Left lung (tissue), 10 donors: ENCODE measurements around the gene CGB1. TPM values are rescaled to one million over a fixed set of nuclear protein-coding genes. Genes with fewer than 3 reads are reported as not detected.

Experiments
- ATAC-seq: fragments of 200-7000 bp; cut with Tn5 transposase; one replicate; pipeline ENCODE4 v1.9.1; 2020; ENCODE audit warnings: moderate library complexity
- DNase-seq, 4 donors: peaks; one replicate each; pipeline ENCODE4 v3.0.0-alpha.2; 2013 to 2020
- H3K27ac ChIP-seq, 2 donors: fragments of 200-600 bp; sonication (generic) in 1 of 2; one replicate each; pipeline versions ENCODE4 v1.5.0 to v1.8.0; 2020 to 2021
- H3K27me3 ChIP-seq, 2 donors: fragments of 200-600 bp; sonication (generic) in 1 of 2; one replicate each; pipeline versions ENCODE4 v1.5.0 to v1.8.0; 2020 to 2021
- H3K36me3 ChIP-seq, 2 donors: fragments of 200-600 bp; sonication (generic) in 1 of 2; one replicate each; pipeline versions ENCODE4 v1.5.0 to v1.8.0; 2020 to 2021
- H3K4me1 ChIP-seq, 2 donors: fragments of 200-600 bp; one replicate each; pipeline ENCODE4 v1.8.0; 2021
- H3K4me3 ChIP-seq, 2 donors: fragments of 200-600 bp; sonication (generic) in 1 of 2; one replicate each; pipeline versions ENCODE4 v1.5.0 to v1.8.0; 2020 to 2021; ENCODE audit warnings: mild to moderate bottlenecking in 1 of 2
- H3K9me3 ChIP-seq, 2 donors: fragments of 200-600 bp; sonication (generic) in 1 of 2; one replicate each; pipeline versions ENCODE4 v1.5.0 to v1.8.0; 2020 to 2021
- intact Hi-C, 2 donors: fragments of 100-400 bp; cut with DNase I; formaldehyde crosslinking; loops; one replicate each; pipeline versions ENCODE4 v1.11.2 to v1.14.2; 2022
- polyA plus RNA-seq, 6 donors: library from polyadenylated mRNA; unstranded; fragments of 120-200 nt; gene quantifications; one replicate each; pipeline ENCODE4 v1.2.1, GENCODE V29; 2013; ENCODE audit not compliant: insufficient read length in 6 of 6
- total RNA-seq, 2 donors: library from RNA; stranded (reverse); fragmentation: NEBNext Ultra II Directional; extraction: Animal tissue kit (Norgen Biotek cat#: 25700); gene quantifications; one replicate each; pipeline ENCODE4 v1.2.1, GENCODE V29; 2021
- TF ChIP-seq, protein P1 (sequence below), 2 donors: fragments of 200-600 bp; sonication (generic) in 1 of 2; IDR thresholded peaks; one replicate each; pipeline versions ENCODE4 v1.5.0 to v1.8.0; 2021; ENCODE audit warnings: antibody characterized with exemption in 2 of 2
- donor health status: DM: no; HTN: yes; CAD: no.
- donor health status: DM: no; HTN: no; CAD: no.

Gene CGB1
- total and polyA plus RNA-seq, 8 donors = not detected

DNA sequence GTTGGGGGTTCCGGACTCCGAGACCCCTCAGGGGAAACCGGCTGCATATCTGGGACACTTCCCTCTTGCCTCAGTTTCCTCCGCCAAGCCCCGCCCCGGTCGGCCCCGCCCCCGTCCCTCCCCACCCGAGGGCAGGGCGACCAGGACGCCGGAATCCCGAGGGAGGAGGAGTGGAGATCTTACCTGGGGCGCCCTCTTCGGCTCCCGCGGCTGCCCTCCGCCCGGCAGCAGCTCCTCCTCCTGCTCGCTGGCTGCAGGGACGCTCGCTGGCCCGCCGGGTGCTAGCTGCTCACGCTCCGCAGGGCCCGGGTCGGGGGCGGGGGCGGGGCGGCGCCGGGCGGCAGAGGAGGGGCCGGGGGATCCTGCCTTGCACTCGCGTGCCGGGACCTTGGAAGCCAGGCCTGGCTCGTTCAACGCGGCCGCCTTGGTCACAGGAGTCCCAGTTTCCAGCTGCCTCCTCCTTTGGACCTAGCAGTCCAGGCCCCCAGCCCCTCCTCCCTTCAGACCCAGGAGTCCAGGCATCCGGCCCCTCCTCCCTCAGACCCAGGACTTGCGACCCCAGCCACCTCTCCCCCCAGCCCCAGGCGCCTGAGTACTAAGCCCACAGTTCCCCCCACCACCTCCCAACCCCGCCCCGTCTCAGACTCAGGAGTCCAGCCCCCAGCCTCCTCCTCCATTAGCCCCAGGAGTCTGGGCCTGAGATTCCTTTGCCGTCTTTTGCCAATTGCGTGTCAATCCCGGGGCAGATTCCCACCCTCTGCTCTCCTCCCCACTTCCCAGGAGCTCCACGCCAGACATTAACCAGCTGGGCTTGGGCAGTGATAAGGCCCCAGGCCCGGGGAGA is 28.3 kb upstream of the CGB1 start, which contains the start of gene NTF4:
Gene NTF4, minus strand, starts transcription at position 51 of the 844 bp plus-strand sequence. CDS start 2,821 bp downstream, outside the sequence.
- no peaks in the 10 kb centered on the region for H3K9me3 ChIP-seq
- DNase-seq (peak in 2 of 4 donors; percentile 48 to 52), ATAC-seq (peak; percentile 92)
- H3K4me3 ChIP-seq = peak within 1 kb of the TSS; percentile 10 to 14
- intact Hi-C loops = no loop called here
- H3K27me3 ChIP-seq = peaks cover 5 to 99% of the 10 kb centered on the region in 2 donors
- H3K4me1 ChIP-seq = no peaks in the 10 kb centered on the region
- TF ChIP-seq, protein P1, sequence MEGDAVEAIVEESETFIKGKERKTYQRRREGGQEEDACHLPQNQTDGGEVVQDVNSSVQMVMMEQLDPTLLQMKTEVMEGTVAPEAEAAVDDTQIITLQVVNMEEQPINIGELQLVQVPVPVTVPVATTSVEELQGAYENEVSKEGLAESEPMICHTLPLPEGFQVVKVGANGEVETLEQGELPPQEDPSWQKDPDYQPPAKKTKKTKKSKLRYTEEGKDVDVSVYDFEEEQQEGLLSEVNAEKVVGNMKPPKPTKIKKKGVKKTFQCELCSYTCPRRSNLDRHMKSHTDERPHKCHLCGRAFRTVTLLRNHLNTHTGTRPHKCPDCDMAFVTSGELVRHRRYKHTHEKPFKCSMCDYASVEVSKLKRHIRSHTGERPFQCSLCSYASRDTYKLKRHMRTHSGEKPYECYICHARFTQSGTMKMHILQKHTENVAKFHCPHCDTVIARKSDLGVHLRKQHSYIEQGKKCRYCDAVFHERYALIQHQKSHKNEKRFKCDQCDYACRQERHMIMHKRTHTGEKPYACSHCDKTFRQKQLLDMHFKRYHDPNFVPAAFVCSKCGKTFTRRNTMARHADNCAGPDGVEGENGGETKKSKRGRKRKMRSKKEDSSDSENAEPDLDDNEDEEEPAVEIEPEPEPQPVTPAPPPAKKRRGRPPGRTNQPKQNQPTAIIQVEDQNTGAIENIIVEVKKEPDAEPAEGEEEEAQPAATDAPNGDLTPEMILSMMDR (IDR thresholded peaks at IDR 0.05) = no peak
- H3K36me3 ChIP-seq = no peaks in the 10 kb centered on the region
- H3K27ac ChIP-seq = no peak within 1 kb of the TSS

DNA sequence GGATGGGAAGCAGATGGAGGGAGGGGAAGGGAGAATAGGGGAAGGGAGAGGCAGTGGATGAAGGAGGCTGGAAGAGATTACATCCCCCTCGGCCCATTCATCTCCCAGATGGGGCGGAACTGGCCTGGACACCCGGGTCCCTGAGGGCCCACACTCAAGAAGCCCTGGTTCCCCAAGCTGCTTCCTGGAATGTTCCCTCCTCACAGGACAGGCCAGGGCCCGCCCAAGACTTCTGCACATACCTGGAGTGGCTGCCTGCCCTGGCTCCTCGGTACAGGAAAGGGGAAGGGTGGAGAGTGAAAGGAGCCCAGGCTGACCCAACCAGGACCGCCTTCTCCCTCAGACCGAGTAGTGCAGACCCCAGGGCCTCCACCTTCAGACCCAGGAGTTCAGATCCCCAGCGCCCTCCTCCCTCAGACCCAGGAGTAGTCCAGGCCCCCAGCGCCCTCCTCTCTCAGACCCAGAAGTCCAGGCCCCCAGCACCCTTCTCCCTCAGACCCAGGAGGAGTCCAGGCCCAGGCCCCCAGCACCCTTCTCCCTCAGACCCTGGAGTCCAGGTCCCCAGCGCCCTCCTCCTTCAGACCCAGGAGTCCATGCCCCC is 27.4 kb upstream of the CGB1 start:
- ATAC-seq = peak; percentile 88

DNA sequence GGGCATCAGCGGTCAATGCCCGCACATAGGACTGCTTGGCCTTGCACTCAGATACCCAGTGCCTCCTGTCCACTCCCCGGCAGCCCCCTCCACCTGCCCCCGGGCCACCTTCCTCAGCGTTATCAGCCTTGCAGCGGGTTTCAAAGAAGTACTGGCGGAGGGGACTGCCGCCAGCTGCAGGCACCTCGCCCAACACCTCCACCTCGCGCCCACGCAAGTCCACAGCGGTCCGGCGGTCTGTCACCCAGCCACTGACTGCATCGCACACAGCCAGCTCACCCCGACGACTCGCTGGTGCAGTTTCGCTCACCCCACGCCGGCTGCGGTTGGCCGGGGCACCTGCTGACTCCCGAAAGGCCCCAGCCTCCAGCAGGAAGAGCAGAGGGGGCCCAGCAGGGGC is 24.8 kb upstream of the CGB1 start:
- H3K36me3 ChIP-seq = no peaks in the 10 kb centered on the region
- TF ChIP-seq, protein P1 (IDR thresholded peaks at IDR 0.05) = no peak
- DNase-seq (no peak), ATAC-seq (no peak)
- no peak overlapping the region for H3K27ac ChIP-seq
- no peaks in the 10 kb centered on the region for H3K9me3 ChIP-seq
- no peak overlapping the region for H3K4me3 ChIP-seq
- intact Hi-C loops = no loop called here
- peaks cover 7 to 16% of the 10 kb centered on the region in 2 donors for H3K4me1 ChIP-seq
- peaks cover 5 to 100% of the 10 kb centered on the region in 2 donors for H3K27me3 ChIP-seq

More for the DNA sequence above, 27.4 kb upstream of the CGB1 start:
- intact Hi-C loops = no loop called here
- TF ChIP-seq, protein P1 (IDR thresholded peaks at IDR 0.05) = no peak
- Histone ChIP-seq H3K36me3 (no peaks in the 10 kb centered on the region), H3K9me3 (no peaks in the 10 kb centered on the region), H3K4me1 (no peaks in the 10 kb centered on the region), H3K27me3 (peaks cover 5 to 100% of the 10 kb centered on the region in 2 donors), H3K4me3 (peak overlapping the region; percentile 10 to 14), H3K27ac (no peak overlapping the region)
- no peak for DNase-seq

DNA sequence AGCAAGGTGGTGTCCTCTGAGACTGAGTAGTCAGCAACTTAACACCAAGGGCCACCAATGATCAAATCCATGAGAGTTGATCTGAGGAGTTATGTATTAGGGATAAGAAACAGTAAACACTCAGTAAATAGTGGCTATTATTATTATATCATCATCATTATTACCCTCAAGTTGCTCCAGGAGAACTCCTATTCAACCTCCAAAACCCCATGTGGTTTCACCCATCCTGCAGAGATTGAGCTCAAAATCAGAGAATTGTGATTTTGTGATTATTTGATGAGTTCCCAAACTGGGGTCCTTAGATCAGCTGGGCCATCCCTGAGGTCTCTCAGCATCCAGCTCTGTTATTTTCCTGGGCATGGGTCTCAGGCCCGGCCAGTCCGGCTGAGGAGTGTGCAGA is 24.3 kb upstream of the CGB1 start:
- Histone ChIP-seq H3K27ac (no peak overlapping the region), H3K4me1 (peaks cover 7 to 20% of the 10 kb centered on the region in 2 donors), H3K4me3 (no peak overlapping the region), H3K27me3 (peaks cover 5 to 100% of the 10 kb centered on the region in 2 donors), H3K9me3 (no peaks in the 10 kb centered on the region), H3K36me3 (no peaks in the 10 kb centered on the region)
- no peak for DNase-seq
- intact Hi-C loops = no loop called here
- TF ChIP-seq, protein P1 (IDR thresholded peaks at IDR 0.05) = no peak
- ATAC-seq = no peak

DNA sequence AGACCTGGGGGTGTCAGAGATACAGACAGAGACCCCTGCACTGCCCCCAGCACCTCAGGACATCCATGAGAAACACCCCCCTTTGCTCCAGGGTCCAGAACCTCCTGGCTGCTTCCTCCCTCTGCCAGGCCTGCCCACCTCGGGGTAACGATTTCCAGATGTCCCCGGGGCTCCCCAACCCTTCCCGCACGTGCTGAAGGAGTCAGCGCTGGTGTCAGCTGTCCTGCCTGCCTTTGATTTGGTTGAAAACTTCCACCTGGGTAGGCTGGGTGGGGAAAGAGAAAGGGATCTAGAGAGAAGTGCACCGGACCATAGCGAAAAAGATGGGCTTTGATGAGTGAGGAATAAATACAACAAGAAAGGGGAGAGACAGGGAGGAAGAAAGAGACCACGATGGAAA is 22.4 kb upstream of the CGB1 start:
- intact Hi-C loops = no loop called here
- Histone ChIP-seq H3K4me1 (peaks cover 7 to 21% of the 10 kb centered on the region in 2 donors), H3K9me3 (no peaks in the 10 kb centered on the region), H3K27me3 (peaks cover 0 to 93% of the 10 kb centered on the region in 2 donors), H3K27ac (no peak overlapping the region), H3K4me3 (no peak overlapping the region), H3K36me3 (no peaks in the 10 kb centered on the region)
- ATAC-seq (no peak), DNase-seq (no peak)
- TF ChIP-seq, protein P1 (IDR thresholded peaks at IDR 0.05) = no peak
